GM06990 (cell line): ENCODE measurements around the gene CPO.

Source experiments
- DNase-seq: peaks from one replicate; pipeline ENCODE4 v3.0.0-alpha.2; 2011; ENCODE audit not compliant: insufficient read length; ENCODE audit errors: extremely low read depth
- H3K27me3 ChIP-seq: replicated peaks from 2 replicates; pipeline ENCODE4 v1.6.0; 2011; ENCODE audit warnings: low read length; ENCODE audit not compliant: control insufficient read depth, insufficient read depth
- H3K36me3 ChIP-seq: 2 replicates; pipeline ENCODE4 v1.5.1; 2011; ENCODE audit warnings: low read length; ENCODE audit not compliant: control insufficient read depth, insufficient read depth
- H3K4me3 ChIP-seq: replicated peaks from 2 replicates; pipeline ENCODE4 v1.5.1; 2011; ENCODE audit warnings: low read depth, mild to moderate bottlenecking, control low read depth, low read length
- CTCF ChIP-seq: IDR thresholded peaks from 2 replicates; pipeline ENCODE4 v1.5.1; 2011; ENCODE audit warnings: low read length, control low read depth, mild to moderate bottlenecking, inconsistent platforms; ENCODE audit not compliant: insufficient read depth, poor library complexity, severe bottlenecking

Gene CPO

GRCh38 chr2:206978746-206979145 lies 39.4 kb downstream of the CPO start:
- Histone ChIP-seq H3K27me3 (no peaks in the 10 kb centered on the region), H3K36me3 (no peaks in the 10 kb centered on the region), H3K4me3 (no peak overlapping the region)
- TF ChIP-seq CTCF: no peak
- no peak for DNase-seq

GRCh38 chr2:206979365-206979764 lies 40.0 kb downstream of the CPO start:
- DNase-seq: no peak
- TF ChIP-seq CTCF: no peak
- no peaks in the 10 kb centered on the region for H3K27me3 ChIP-seq
- H3K36me3 ChIP-seq: no peaks in the 10 kb centered on the region
- H3K4me3 ChIP-seq: no peak overlapping the region

DNA sequence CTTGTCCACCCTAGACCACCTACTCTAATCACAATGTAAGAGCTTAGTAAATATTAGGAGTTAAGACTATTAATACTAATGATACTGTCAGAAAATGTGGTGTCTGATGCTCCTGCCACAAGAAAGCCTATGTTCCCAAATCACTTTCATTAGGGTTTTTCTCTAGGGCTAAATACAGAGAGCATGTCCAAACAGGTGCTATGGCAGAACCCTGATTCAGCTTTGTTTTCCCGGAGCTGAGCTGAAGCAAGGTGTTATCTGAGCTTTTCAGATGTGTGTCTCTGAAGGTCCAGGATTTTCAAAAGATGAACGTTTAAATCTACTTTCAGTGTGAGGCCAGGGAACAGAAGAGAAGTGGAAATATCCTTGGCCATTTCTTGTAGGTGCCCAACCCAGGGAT lies 40.6 kb downstream of the CPO start:
- H3K4me3 ChIP-seq: no peak overlapping the region
- H3K36me3 ChIP-seq: no peaks in the 10 kb centered on the region
- DNase-seq: no peak
- no peak for TF ChIP-seq CTCF
- no peaks in the 10 kb centered on the region for H3K27me3 ChIP-seq

DNA sequence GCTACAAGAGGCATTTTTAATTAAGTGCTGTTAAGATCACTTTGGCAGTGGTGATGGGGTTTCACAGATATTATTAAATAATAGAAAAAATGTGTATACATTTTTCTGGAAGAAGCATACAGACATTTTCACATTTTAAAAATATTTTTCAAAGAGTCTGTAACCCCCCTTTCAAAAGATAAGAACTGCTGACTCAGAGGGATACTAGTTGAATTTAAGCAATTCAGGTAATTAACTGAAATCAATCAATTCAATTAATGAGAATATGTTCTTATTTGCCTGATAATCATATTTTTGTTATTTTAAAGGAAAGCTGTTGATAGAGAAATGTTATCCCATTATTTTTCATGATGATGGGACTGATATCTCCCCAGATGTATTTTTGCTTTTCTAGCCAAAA lies 41.1 kb downstream of the CPO start:
- Histone ChIP-seq H3K4me3 (no peak overlapping the region), H3K27me3 (no peaks in the 10 kb centered on the region), H3K36me3 (no peaks in the 10 kb centered on the region)
- TF ChIP-seq CTCF: no peak
- no peak for DNase-seq

- Histone ChIP-seq H3K4me3 (no peak overlapping the region), H3K36me3 (no peaks in the 10 kb centered on the region), H3K27me3 (no peaks in the 10 kb centered on the region)
- DNase-seq: no peak
- TF ChIP-seq CTCF: no peak
Observed at GRCh38 chr2:206981086-206981674, 41.9 kb downstream of the CPO start.

GRCh38 chr2:206981739-206982340 lies 42.5 kb downstream of the CPO start:
- DNase-seq: peak; percentile 2

More at GRCh38 chr2:206981739-206982340, 42.5 kb downstream of the CPO start:
- H3K36me3 ChIP-seq: no peaks in the 10 kb centered on the region
- peak; percentile 23 for TF ChIP-seq CTCF
- H3K4me3 ChIP-seq: no peak overlapping the region
- no peaks in the 10 kb centered on the region for H3K27me3 ChIP-seq
